ENCODE data around the gene BROX. TPM values are rescaled to one million over a fixed set of nuclear protein-coding genes. Genes with fewer than 3 reads are reported as not detected.

BROX gene
- total RNA-seq, 1 experiment from 2014 or later: 99.1 TPM

- ChIA-PET POLR2A (ENCODE audit: unreplicated experiment) (no interaction called here), CTCF (no interaction called here)
- Histone ChIP-seq H3K4me3 (no peak overlapping the region), H4K20me1 (ENCODE audit: insufficient read depth) (no peaks in the 10 kb centered on the region), H3K36me3 (ENCODE audit: low read depth) (peaks cover 6% of the 10 kb centered on the region; the same call in 1 of the 2 replicates), H3K79me2 (ENCODE audit: low read depth) (no peaks in the 10 kb centered on the region), H3K27me3 (ENCODE audit: insufficient read depth, low read depth) (no peaks in the 10 kb centered on the region), H3K4me2 (no peak overlapping the region), H3K27ac (no peak overlapping the region), H3F3A (ENCODE audit: insufficient read depth, low read depth) (no peaks in the 10 kb centered on the region), H2AFZ (no peak overlapping the region), H3K4me1 (replicated peaks; ENCODE audit: insufficient read depth) (no peaks in the 10 kb centered on the region), H3K9me3 (ENCODE audit: insufficient read depth, low read depth) (no peaks in the 10 kb centered on the region), H3K9me2 (ENCODE audit: insufficient read depth) (no peaks in the 10 kb centered on the region)
- intact Hi-C loops (cut with micrococcal nuclease; ENCODE audit: unreplicated experiment): no loop called here
- TF ChIP-seq, protein P1, sequence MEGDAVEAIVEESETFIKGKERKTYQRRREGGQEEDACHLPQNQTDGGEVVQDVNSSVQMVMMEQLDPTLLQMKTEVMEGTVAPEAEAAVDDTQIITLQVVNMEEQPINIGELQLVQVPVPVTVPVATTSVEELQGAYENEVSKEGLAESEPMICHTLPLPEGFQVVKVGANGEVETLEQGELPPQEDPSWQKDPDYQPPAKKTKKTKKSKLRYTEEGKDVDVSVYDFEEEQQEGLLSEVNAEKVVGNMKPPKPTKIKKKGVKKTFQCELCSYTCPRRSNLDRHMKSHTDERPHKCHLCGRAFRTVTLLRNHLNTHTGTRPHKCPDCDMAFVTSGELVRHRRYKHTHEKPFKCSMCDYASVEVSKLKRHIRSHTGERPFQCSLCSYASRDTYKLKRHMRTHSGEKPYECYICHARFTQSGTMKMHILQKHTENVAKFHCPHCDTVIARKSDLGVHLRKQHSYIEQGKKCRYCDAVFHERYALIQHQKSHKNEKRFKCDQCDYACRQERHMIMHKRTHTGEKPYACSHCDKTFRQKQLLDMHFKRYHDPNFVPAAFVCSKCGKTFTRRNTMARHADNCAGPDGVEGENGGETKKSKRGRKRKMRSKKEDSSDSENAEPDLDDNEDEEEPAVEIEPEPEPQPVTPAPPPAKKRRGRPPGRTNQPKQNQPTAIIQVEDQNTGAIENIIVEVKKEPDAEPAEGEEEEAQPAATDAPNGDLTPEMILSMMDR (conservative IDR thresholded peaks at IDR 0.05): no peak
- no peak for TF ChIP-seq EZH2 (IDR thresholded peaks at IDR 0.05; ENCODE audit: low read depth)
- no TSS peak for BruUV-seq (replicated peaks)
- no peak for DNase-seq
These were observed 17.4 kb upstream of the BROX start for GRCh38 chr1:222694927-222695326.

DNA sequence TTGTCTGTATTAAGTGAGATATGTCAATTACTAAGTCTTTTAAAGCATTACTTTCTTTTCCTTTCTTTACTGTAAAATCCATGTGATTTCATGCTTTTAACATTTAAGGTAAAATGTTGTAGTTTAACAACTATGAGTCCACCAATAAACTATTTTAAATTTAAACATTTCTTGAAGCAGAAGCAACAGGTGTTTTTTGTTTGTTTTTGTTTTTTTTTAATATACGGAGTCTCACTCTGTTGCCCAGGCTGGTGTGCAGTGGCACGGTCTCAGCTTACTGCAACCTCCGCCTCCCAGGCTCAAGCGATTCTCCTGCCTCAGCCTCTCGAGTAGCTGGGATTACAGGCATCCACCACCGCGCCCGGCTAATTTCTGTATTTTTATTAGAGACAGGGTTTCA lies 15.6 kb upstream of the BROX start:
- peaks cover 6% of the 10 kb centered on the region; the same call in 1 of the 2 replicates for H3K36me3 ChIP-seq (ENCODE audit: low read depth)
- BruUV-seq (replicated peaks): no TSS peak
- H3K4me1 ChIP-seq (replicated peaks; ENCODE audit: insufficient read depth): no peaks in the 10 kb centered on the region
- no peaks in the 10 kb centered on the region for H3K9me2 ChIP-seq (ENCODE audit: insufficient read depth)
- no peaks in the 10 kb centered on the region for H3F3A ChIP-seq (ENCODE audit: insufficient read depth, low read depth)
- no peaks in the 10 kb centered on the region for H3K9me3 ChIP-seq (ENCODE audit: insufficient read depth, low read depth)
- no peaks in the 10 kb centered on the region for H3K27me3 ChIP-seq (ENCODE audit: insufficient read depth, low read depth)
- no peak overlapping the region for H3K27ac ChIP-seq
- H3K79me2 ChIP-seq (ENCODE audit: low read depth): no peaks in the 10 kb centered on the region
- H2AFZ ChIP-seq: no peak overlapping the region
- intact Hi-C loops (cut with micrococcal nuclease; ENCODE audit: unreplicated experiment): no loop called here
- CTCF ChIA-PET: no interaction called here
- TF ChIP-seq, protein P1 (conservative IDR thresholded peaks at IDR 0.05): no peak
- no peak for TF ChIP-seq EZH2 (IDR thresholded peaks at IDR 0.05; ENCODE audit: low read depth)
- H3K4me3 ChIP-seq: no peak overlapping the region
- no peaks in the 10 kb centered on the region for H4K20me1 ChIP-seq (ENCODE audit: insufficient read depth)
- no peak for DNase-seq
- POLR2A ChIA-PET (ENCODE audit: unreplicated experiment): no interaction called here
- H3K4me2 ChIP-seq: no peak overlapping the region

GRCh38 chr1:222697203-222697602 lies 15.2 kb upstream of the BROX start:
- POLR2A ChIA-PET (ENCODE audit: unreplicated experiment): interaction anchor here (0.6 kb wide), 1 partner anchor 14 kb away, joined by 4 read pairs; no protein-coding TSS in a partner anchor
- TF ChIP-seq, protein P1 (conservative IDR thresholded peaks at IDR 0.05): no peak
- no peak for TF ChIP-seq EZH2 (IDR thresholded peaks at IDR 0.05; ENCODE audit: low read depth)
- Histone ChIP-seq H3K4me1 (replicated peaks; ENCODE audit: insufficient read depth) (no peaks in the 10 kb centered on the region), H3K4me2 (no peak overlapping the region), H3K79me2 (ENCODE audit: low read depth) (no peaks in the 10 kb centered on the region), H3F3A (ENCODE audit: insufficient read depth, low read depth) (no peaks in the 10 kb centered on the region), H3K9me3 (ENCODE audit: insufficient read depth, low read depth) (no peaks in the 10 kb centered on the region), H3K4me3 (no peak overlapping the region), H4K20me1 (ENCODE audit: insufficient read depth) (no peaks in the 10 kb centered on the region), H3K36me3 (ENCODE audit: low read depth) (peaks cover 6% of the 10 kb centered on the region), H2AFZ (no peak overlapping the region), H3K9me2 (ENCODE audit: insufficient read depth) (no peaks in the 10 kb centered on the region), H3K27ac (no peak overlapping the region), H3K27me3 (ENCODE audit: insufficient read depth, low read depth) (no peaks in the 10 kb centered on the region)
- BruUV-seq (replicated peaks): no TSS peak
- DNase-seq: no peak
- CTCF ChIA-PET: no interaction called here
- intact Hi-C loops (cut with micrococcal nuclease; ENCODE audit: unreplicated experiment): no loop called here
